Measurements from ENCODE around the gene ZMYND11. TPM values are rescaled to one million over a fixed set of nuclear protein-coding genes. Genes with fewer than 3 reads are reported as not detected.

The ZMYND11 gene
- total RNA-seq, 1 donor from 2014 or later = 25.5 TPM

GRCh38 chr10:137606-138005 lies 2.4 kb downstream of the ZMYND11 start:
- no peak for DNase-seq (ENCODE audit: low read depth)
- no peak overlapping the region for H3K4me3 ChIP-seq (ENCODE audit: low read depth, low read length)
- TF ChIP-seq, protein P1, sequence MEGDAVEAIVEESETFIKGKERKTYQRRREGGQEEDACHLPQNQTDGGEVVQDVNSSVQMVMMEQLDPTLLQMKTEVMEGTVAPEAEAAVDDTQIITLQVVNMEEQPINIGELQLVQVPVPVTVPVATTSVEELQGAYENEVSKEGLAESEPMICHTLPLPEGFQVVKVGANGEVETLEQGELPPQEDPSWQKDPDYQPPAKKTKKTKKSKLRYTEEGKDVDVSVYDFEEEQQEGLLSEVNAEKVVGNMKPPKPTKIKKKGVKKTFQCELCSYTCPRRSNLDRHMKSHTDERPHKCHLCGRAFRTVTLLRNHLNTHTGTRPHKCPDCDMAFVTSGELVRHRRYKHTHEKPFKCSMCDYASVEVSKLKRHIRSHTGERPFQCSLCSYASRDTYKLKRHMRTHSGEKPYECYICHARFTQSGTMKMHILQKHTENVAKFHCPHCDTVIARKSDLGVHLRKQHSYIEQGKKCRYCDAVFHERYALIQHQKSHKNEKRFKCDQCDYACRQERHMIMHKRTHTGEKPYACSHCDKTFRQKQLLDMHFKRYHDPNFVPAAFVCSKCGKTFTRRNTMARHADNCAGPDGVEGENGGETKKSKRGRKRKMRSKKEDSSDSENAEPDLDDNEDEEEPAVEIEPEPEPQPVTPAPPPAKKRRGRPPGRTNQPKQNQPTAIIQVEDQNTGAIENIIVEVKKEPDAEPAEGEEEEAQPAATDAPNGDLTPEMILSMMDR (conservative IDR thresholded peaks at IDR 0.05; ENCODE audit: low read depth, low read length) = no peak

DNA sequence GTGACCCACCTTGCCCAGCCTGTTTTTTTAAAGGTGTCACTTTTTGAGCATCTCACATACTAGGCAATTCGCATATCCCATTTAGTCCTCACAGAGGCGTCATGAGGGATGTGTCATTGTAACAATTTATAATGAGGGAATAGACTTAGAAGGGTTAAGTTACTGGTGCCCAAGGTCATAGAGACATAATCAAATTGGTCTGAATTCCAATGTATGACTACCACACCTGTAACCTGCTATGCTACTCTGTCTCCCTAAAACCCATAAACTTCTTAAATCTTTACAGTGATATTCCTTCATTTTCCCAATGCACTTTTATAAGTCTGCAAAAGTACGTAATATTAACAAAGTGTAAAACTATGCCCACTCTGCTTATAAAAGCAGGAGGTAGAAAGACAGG lies 7.1 kb downstream of the ZMYND11 start:
- DNase-seq (ENCODE audit: low read depth) = no peak
- H3K4me3 ChIP-seq (ENCODE audit: low read depth, low read length) = no peak overlapping the region
- TF ChIP-seq, protein P1 (conservative IDR thresholded peaks at IDR 0.05; ENCODE audit: low read depth, low read length) = no peak

- no peak overlapping the region for H3K4me3 ChIP-seq (ENCODE audit: low read depth, low read length)
- DNase-seq (ENCODE audit: low read depth) = no peak
- TF ChIP-seq, protein P1 (conservative IDR thresholded peaks at IDR 0.05; ENCODE audit: low read depth, low read length) = no peak
Observed at GRCh38 chr10:152915-153314, 17.7 kb downstream of the ZMYND11 start.

DNA sequence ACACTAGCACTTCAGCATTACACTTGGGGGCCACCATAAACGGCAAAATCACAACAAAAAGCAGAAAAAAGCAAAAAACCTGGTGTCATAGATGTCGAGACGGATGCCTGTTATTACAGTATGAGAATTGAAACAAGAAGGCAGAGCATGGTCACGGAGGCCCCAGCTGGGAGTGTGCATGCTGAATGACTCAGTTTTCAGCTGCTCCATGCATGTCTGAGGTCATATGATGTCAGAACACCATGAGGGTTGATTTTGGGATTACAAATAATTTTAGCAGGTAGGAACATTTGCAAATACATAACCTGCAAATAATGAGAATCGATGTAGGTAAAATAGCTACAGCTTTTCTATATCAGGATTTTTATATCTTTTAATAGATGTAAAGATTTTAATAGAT lies 19.1 kb downstream of the ZMYND11 start:
- no peak overlapping the region for H3K4me3 ChIP-seq (ENCODE audit: low read depth, low read length)
- no peak for DNase-seq (ENCODE audit: low read depth)
- TF ChIP-seq, protein P1 (conservative IDR thresholded peaks at IDR 0.05; ENCODE audit: low read depth, low read length) = no peak

- no peak overlapping the region for H3K4me3 ChIP-seq (ENCODE audit: low read depth, low read length)
- TF ChIP-seq, protein P1 (conservative IDR thresholded peaks at IDR 0.05; ENCODE audit: low read depth, low read length) = no peak
- no peak for DNase-seq (ENCODE audit: low read depth)
Observed at GRCh38 chr10:167383-167782, 32.1 kb downstream of the ZMYND11 start.

DNA sequence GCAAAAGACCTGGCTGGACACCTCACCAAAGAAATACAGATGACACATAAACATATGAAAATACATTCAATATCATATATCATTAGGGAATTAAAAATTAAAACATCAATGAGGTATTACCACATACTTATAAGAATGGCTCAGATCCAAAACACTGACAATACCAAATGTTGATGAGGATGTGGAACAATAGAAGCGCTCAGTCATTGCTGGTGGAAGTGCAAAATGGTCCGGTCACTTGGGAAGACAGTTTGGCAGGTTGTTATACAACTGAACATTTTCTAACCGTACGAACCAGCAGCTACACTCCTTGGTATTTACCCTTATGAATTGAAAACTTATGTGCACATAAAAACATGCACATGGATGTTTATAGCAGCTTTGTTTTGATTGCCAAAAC lies 38.5 kb downstream of the ZMYND11 start:
- TF ChIP-seq, protein P1 (conservative IDR thresholded peaks at IDR 0.05; ENCODE audit: low read depth, low read length) = no peak
- DNase-seq (ENCODE audit: low read depth) = no peak
- no peak overlapping the region for H3K4me3 ChIP-seq (ENCODE audit: low read depth, low read length)

GRCh38 chr10:176677-177076 lies 41.4 kb downstream of the ZMYND11 start:
- TF ChIP-seq, protein P1 (conservative IDR thresholded peaks at IDR 0.05; ENCODE audit: low read depth, low read length) = no peak
- no peak for DNase-seq (ENCODE audit: low read depth)
- no peak overlapping the region for H3K4me3 ChIP-seq (ENCODE audit: low read depth, low read length)

Measured in epithelial cell of proximal tubule (primary cell).